K562 (cell line): ENCODE results near the gene XPO4. TPM values are rescaled to one million over a fixed set of nuclear protein-coding genes. Genes with fewer than 3 reads are reported as not detected.

Experiments used
- SIN3A ChIP-seq, 2 experiments: fragments of 150-350 bp in 1 of 2; IDR thresholded peaks; 2 replicates each; pipeline ENCODE4 v1.6.1; 2011 to 2016; ENCODE audit warnings: borderline replicate concordance in 2 of 2, low read depth in 2 of 2, low read length in 2 of 2, mild to moderate bottlenecking in 2 of 2, moderate library complexity in 2 of 2; ENCODE audit not compliant: control insufficient read depth in 1 of 2
- ZNF384 ChIP-seq: IDR thresholded peaks from 2 replicates; pipeline ENCODE4 v1.6.1; 2012; ENCODE audit warnings: low read depth, low read length, improper control_type of control experiment
- polyA plus RNA-seq, 8 experiments: library from polyadenylated mRNA; depleted of rRNA in 4 of 8; stranded (reverse) in 5 of 8; unstranded in 3 of 8; fragments of >200 nt; fragmentation: Nextera tagmentation in 2 of 8; fragmentation: Illumina TruSeq in 1 of 8; extraction: Ambion mirVana in 2 of 8; extraction: Trizol in 1 of 8; gene quantifications; 2 replicates each; pipeline versions ENCODE4 v1.2.1 to v1.2.3, GENCODE V29; 2011 to 2014; ENCODE audit warnings: inconsistent platforms in 1 of 8, missing spikeins in 1 of 8
- total RNA-seq, 7 experiments: library from RNA; depleted of rRNA in 6 of 7; stranded (reverse); fragments of >200 nt in 6 of 7; fragmentation: Illumina TruSeq in 2 of 7; extraction: Trizol in 2 of 7; gene quantifications; 2 replicates each; pipeline versions ENCODE4 v1.2.1 to v1.2.3, GENCODE V29; 2011 to 2021; ENCODE audit warnings: low replicate concordance in 1 of 7
- TF ChIP-seq, protein P1 (sequence below), 3 experiments: IDR thresholded peaks in 2 of 3; conservative IDR thresholded peaks in 1 of 3; 2 replicates each; pipeline ENCODE4 v1.5.1; 2011 to 2012; ENCODE audit warnings: low read length in 3 of 3, mild to moderate bottlenecking in 3 of 3, control low read depth in 2 of 3, improper control_type of control experiment in 1 of 3, inconsistent platforms in 1 of 3, low read depth in 1 of 3, mixed read lengths in 1 of 3, moderate library complexity in 1 of 3; ENCODE audit not compliant: insufficient read depth in 2 of 3
- TF ChIP-seq, protein P2 (sequence below): sonication (generic); formaldehyde crosslinking; IDR thresholded peaks from 2 replicates; pipeline ENCODE4 v1.8.0; 2022; ENCODE audit warnings: mild to moderate bottlenecking, missing genetic modification reagents, borderline replicate concordance
- TF ChIP-seq, protein P3 (sequence below): fragments of 200-800 bp; sonication (Bioruptor generic); IDR thresholded peaks from 2 replicates; pipeline ENCODE4 v1.6.1; 2017; ENCODE audit warnings: missing genetic modification characterization, missing compliant biosample characterization
- TF ChIP-seq, protein P4 (sequence below): fragments of 200-600 bp; sonication (generic); IDR thresholded peaks from one replicate; pipeline ENCODE4 v1.6.1; 2012; ENCODE audit warnings: mild to moderate bottlenecking, low read depth, low read length, inconsistent platforms

Gene XPO4
- total and polyA plus RNA-seq, 9 of the 15 experiments (the other 6 are each of a cell fraction or from before 2014, with no cell fraction given) = 5.5 to 25.1 (median 17.5) TPM

DNA sequence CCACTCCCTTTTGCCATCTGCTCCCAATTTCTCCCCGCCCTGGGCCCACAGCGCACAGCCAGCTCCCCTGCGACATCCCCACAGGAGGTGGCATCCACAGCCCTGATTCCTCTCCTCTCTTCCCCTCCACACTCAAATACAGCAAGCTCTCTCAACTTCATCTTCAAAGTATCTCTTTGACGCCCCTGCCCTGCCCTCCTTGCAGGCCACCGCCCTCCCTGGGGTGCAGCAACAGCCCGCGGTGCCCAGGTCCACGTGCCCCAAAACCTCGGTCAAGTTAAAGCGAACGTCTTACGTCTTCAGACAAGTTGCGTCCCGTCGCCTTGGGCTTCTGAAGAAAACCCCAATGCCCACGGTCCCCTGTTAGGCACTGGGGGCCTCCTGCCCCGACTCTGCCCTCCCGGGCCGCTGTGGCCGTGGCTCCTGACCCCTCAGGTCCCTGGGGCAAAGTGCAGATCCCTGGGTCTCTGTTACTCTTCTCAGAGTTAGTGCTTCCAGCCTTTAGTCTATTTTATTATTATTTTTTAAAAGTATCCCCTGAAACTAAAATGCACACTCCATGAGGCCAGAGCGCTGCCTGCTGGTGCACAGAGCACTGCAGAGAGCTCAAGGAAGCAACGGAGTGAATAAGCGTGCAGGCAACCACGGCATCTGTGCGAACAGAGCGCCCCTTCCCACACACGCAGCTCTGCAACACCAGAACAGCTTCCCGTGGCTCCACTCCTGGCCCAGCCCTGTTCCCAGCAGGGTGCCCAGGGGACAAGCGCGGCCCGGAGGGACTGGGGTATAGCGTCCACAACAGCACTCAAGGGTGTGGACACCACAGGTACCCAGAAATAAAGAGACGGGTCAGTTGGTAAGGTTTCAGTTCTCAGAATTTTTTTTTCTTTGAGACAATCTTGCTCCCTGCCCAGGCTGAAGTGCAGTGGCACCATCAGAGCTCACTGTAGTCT lies 172.6 kb downstream of the XPO4 start (continued):
- TF ChIP-seq, protein P1, sequence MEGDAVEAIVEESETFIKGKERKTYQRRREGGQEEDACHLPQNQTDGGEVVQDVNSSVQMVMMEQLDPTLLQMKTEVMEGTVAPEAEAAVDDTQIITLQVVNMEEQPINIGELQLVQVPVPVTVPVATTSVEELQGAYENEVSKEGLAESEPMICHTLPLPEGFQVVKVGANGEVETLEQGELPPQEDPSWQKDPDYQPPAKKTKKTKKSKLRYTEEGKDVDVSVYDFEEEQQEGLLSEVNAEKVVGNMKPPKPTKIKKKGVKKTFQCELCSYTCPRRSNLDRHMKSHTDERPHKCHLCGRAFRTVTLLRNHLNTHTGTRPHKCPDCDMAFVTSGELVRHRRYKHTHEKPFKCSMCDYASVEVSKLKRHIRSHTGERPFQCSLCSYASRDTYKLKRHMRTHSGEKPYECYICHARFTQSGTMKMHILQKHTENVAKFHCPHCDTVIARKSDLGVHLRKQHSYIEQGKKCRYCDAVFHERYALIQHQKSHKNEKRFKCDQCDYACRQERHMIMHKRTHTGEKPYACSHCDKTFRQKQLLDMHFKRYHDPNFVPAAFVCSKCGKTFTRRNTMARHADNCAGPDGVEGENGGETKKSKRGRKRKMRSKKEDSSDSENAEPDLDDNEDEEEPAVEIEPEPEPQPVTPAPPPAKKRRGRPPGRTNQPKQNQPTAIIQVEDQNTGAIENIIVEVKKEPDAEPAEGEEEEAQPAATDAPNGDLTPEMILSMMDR (IDR thresholded peaks at IDR 0.05 in 2 of 3, conservative IDR thresholded peaks at IDR 0.05 in 1 of 3; ENCODE audit: insufficient read depth in 2 of 3, low read depth in 1 of 3, low read length in 3 of 3) = no peak
- TF ChIP-seq, protein P2, sequence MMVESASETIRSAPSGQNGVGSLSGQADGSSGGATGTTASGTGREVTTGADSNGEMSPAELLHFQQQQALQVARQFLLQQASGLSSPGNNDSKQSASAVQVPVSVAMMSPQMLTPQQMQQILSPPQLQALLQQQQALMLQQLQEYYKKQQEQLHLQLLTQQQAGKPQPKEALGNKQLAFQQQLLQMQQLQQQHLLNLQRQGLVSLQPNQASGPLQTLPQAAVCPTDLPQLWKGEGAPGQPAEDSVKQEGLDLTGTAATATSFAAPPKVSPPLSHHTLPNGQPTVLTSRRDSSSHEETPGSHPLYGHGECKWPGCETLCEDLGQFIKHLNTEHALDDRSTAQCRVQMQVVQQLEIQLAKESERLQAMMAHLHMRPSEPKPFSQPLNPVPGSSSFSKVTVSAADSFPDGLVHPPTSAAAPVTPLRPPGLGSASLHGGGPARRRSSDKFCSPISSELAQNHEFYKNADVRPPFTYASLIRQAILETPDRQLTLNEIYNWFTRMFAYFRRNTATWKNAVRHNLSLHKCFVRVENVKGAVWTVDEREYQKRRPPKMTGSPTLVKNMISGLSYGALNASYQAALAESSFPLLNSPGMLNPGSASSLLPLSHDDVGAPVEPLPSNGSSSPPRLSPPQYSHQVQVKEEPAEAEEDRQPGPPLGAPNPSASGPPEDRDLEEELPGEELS (CRISPR knock-in tag) = no peak
- TF ChIP-seq SIN3A (IDR thresholded peaks at IDR 0.05; ENCODE audit: borderline replicate concordance in 2 of 2, control insufficient read depth in 1 of 2, low read depth in 2 of 2, low read length in 2 of 2) (no peak), ZNF384 (no peak)
- TF ChIP-seq, protein P3, sequence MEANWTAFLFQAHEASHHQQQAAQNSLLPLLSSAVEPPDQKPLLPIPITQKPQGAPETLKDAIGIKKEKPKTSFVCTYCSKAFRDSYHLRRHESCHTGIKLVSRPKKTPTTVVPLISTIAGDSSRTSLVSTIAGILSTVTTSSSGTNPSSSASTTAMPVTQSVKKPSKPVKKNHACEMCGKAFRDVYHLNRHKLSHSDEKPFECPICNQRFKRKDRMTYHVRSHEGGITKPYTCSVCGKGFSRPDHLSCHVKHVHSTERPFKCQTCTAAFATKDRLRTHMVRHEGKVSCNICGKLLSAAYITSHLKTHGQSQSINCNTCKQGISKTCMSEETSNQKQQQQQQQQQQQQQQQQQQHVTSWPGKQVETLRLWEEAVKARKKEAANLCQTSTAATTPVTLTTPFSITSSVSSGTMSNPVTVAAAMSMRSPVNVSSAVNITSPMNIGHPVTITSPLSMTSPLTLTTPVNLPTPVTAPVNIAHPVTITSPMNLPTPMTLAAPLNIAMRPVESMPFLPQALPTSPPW (CRISPR knock-in tag) = no peak
- TF ChIP-seq, protein P4, sequence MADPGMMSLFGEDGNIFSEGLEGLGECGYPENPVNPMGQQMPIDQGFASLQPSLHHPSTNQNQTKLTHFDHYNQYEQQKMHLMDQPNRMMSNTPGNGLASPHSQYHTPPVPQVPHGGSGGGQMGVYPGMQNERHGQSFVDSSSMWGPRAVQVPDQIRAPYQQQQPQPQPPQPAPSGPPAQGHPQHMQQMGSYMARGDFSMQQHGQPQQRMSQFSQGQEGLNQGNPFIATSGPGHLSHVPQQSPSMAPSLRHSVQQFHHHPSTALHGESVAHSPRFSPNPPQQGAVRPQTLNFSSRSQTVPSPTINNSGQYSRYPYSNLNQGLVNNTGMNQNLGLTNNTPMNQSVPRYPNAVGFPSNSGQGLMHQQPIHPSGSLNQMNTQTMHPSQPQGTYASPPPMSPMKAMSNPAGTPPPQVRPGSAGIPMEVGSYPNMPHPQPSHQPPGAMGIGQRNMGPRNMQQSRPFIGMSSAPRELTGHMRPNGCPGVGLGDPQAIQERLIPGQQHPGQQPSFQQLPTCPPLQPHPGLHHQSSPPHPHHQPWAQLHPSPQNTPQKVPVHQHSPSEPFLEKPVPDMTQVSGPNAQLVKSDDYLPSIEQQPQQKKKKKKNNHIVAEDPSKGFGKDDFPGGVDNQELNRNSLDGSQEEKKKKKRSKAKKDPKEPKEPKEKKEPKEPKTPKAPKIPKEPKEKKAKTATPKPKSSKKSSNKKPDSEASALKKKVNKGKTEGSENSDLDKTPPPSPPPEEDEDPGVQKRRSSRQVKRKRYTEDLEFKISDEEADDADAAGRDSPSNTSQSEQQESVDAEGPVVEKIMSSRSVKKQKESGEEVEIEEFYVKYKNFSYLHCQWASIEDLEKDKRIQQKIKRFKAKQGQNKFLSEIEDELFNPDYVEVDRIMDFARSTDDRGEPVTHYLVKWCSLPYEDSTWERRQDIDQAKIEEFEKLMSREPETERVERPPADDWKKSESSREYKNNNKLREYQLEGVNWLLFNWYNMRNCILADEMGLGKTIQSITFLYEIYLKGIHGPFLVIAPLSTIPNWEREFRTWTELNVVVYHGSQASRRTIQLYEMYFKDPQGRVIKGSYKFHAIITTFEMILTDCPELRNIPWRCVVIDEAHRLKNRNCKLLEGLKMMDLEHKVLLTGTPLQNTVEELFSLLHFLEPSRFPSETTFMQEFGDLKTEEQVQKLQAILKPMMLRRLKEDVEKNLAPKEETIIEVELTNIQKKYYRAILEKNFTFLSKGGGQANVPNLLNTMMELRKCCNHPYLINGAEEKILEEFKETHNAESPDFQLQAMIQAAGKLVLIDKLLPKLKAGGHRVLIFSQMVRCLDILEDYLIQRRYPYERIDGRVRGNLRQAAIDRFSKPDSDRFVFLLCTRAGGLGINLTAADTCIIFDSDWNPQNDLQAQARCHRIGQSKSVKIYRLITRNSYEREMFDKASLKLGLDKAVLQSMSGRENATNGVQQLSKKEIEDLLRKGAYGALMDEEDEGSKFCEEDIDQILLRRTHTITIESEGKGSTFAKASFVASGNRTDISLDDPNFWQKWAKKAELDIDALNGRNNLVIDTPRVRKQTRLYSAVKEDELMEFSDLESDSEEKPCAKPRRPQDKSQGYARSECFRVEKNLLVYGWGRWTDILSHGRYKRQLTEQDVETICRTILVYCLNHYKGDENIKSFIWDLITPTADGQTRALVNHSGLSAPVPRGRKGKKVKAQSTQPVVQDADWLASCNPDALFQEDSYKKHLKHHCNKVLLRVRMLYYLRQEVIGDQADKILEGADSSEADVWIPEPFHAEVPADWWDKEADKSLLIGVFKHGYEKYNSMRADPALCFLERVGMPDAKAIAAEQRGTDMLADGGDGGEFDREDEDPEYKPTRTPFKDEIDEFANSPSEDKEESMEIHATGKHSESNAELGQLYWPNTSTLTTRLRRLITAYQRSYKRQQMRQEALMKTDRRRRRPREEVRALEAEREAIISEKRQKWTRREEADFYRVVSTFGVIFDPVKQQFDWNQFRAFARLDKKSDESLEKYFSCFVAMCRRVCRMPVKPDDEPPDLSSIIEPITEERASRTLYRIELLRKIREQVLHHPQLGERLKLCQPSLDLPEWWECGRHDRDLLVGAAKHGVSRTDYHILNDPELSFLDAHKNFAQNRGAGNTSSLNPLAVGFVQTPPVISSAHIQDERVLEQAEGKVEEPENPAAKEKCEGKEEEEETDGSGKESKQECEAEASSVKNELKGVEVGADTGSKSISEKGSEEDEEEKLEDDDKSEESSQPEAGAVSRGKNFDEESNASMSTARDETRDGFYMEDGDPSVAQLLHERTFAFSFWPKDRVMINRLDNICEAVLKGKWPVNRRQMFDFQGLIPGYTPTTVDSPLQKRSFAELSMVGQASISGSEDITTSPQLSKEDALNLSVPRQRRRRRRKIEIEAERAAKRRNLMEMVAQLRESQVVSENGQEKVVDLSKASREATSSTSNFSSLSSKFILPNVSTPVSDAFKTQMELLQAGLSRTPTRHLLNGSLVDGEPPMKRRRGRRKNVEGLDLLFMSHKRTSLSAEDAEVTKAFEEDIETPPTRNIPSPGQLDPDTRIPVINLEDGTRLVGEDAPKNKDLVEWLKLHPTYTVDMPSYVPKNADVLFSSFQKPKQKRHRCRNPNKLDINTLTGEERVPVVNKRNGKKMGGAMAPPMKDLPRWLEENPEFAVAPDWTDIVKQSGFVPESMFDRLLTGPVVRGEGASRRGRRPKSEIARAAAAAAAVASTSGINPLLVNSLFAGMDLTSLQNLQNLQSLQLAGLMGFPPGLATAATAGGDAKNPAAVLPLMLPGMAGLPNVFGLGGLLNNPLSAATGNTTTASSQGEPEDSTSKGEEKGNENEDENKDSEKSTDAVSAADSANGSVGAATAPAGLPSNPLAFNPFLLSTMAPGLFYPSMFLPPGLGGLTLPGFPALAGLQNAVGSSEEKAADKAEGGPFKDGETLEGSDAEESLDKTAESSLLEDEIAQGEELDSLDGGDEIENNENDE = no peak
